ENCODE results near the gene BORA.
"Not testable (repeated sequence)": the region's sequence is repeated elsewhere in the genome, so short reads cannot be mapped to it uniquely, and the experiment has no call there.

Gene BORA

DNA sequence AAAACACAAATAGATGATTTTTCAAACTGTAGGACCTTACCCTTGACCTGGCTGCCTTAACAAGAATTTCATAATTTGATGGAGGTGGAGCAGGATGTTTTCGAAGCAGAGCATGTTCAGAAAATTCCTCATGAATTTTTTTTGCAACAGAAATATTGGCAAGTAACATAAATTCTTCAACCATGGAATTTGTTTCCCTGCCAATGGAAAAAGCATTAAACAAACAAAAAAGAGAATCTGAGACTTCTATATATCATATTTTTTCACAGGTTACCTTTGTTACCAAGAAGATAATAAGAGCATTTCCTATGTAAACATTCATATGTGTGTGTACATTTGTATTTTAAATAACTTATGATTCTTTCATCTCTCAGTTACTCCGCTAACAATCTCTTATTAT lies 35.7 kb downstream of the BORA start:
- no peak for DNase-seq (ENCODE audit: low spot score)

DNA sequence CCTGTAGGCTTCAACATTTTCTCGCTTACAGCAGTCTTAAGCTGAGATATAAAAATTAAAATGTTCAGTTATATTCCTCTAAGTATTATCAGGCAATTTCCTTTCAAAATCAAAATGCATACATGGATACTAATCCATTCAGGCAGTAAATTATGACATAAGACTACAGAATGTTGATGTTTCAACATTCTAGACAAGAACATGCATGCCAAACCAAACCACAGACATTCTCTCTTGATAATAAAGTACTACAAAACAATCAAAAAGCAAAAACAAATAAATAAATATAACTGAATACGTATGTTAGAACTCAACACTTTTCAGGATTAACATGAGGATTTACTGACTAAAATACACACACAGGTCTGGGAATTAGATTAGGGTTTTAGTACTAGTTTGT lies 46.3 kb downstream of the BORA start:
- no peak for DNase-seq (ENCODE audit: low spot score)

- peak; percentile 80 for DNase-seq (ENCODE audit: low spot score)
These were observed 54.0 kb downstream of the BORA start, which contains the start of the genes DIS3 and PIBF1 for GRCh38 chr13:72781451-72782439. DIS3 (minus strand) TSS chr13:72781900; CDS start chr13:72781832, 68 bp downstream. PIBF1 (plus strand) TSS chr13:72782133; CDS start chr13:72783470, 1,337 bp downstream.

GRCh38 chr13:72782717-72783116 lies 55.0 kb downstream of the BORA start:
- no peak for DNase-seq (ENCODE audit: low spot score)

- not testable (repeated sequence) for DNase-seq (ENCODE audit: low spot score)
These were observed 57.0 kb downstream of the BORA start for GRCh38 chr13:72784679-72785078.

DNA sequence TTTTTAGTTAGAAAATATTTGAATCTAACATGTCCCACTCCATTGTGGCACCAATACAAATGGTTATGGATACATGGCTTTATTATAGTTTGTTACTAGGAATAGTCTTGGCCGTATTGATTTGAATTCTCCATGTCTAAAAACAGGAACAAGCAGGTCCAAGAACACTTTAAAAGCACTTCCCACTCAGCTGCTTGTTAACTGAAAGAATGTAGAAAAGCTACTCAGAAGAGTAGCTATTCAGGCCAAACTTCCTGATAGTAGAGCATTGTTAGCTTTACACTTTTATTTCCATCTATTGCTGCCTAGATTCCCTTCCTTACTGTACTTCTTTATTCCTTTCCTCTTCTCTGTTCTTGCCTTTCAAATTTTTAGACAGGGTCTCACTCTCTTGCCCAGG lies 61.1 kb downstream of the BORA start:
- DNase-seq (ENCODE audit: low spot score) = no peak

DNA sequence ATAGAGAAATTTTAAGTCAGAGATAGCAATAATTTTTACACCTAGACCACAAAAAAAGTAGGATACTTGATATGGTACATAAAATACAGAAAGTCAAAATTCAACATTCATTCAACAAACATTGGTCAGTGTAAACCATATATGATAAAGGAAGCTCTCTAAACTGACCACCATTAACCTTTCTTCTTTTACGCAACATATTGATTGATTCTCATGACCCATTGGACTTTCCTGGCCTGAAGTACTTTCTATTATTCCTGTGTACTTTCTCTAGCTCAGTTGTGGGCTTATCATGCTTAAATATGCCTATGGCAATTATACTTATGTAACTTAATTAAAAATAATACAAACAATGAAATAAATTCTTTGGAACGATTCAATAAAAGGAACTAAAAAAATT lies 64.9 kb downstream of the BORA start:
- DNase-seq (ENCODE audit: low spot score) = no peak

DNA sequence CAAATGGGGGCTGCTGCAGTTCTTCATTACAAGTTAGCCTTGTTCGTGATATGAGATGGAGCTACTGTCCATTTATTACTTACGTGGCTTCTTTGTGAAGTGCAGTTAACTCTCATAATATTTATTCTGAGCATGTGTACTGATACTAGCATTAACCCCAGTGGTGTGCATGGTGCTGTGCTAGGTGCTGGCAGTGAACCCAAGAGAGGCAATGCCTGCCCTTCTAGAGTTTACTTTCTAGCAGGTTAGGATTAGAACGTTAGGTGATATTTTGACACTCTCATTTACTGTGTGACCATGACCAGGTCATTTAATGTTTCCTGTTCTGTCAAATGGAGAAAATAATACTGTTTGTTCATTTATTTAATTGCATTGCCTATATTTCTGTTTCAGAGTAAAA lies 71.1 kb downstream of the BORA start:
- no peak for DNase-seq (ENCODE audit: low spot score)

- DNase-seq (ENCODE audit: low spot score) = no peak
These were observed 76.6 kb downstream of the BORA start for GRCh38 chr13:72804301-72804700.
